MM.1S (cell line): ENCODE results near the gene SPA17.
A peak's percentile ranks its signal among the peaks of the same experiment; 100 is the strongest.

ENCODE experiments used
- DNase-seq: peaks from one replicate; pipeline ENCODE4 v3.0.0-alpha.2; 2015
- H2AFZ ChIP-seq: fragments of 300-600 bp; sonication (generic); 2 replicates; pipeline ENCODE4 v1.6.0; 2016; ENCODE audit warnings: antibody characterized with exemption, low read length
- H3F3A ChIP-seq: fragments of 300-600 bp; sonication (generic); 2 replicates; pipeline ENCODE4 v1.6.1; 2016; ENCODE audit warnings: mild to moderate bottlenecking, antibody characterized with exemption, low read length, moderate library complexity, mixed read lengths; ENCODE audit not compliant: insufficient read depth
- H3K27ac ChIP-seq: fragments of 300-600 bp; sonication (generic); 2 replicates; pipeline ENCODE4 v1.5.1; 2016; ENCODE audit warnings: mild to moderate bottlenecking, low read length
- H3K27me3 ChIP-seq: fragments of 300-600 bp; sonication (generic); replicated peaks from 2 replicates; pipeline ENCODE4 v1.6.0; 2016; ENCODE audit warnings: low read length; ENCODE audit not compliant: insufficient read depth
- H3K36me3 ChIP-seq: fragments of 300-600 bp; sonication (generic); replicated peaks from 2 replicates; pipeline ENCODE4 v1.6.1; 2016; ENCODE audit warnings: mild to moderate bottlenecking, low read length, mixed read lengths; ENCODE audit not compliant: insufficient read depth
- H3K4me1 ChIP-seq: fragments of 300-600 bp; sonication (generic); 2 replicates; pipeline ENCODE4 v1.6.1; 2016; ENCODE audit warnings: low read length, mixed read lengths
- H3K4me2 ChIP-seq: fragments of 300-600 bp; sonication (generic); 2 replicates; pipeline ENCODE4 v1.6.0; 2016; ENCODE audit warnings: low read depth, low read length
- H3K4me3 ChIP-seq: fragments of 300-600 bp; sonication (generic); 2 replicates; pipeline ENCODE4 v1.5.1; 2016; ENCODE audit warnings: low read length, mixed read lengths
- H3K79me2 ChIP-seq: fragments of 300-600 bp; sonication (generic); 2 replicates; pipeline ENCODE4 v1.6.1; 2016; ENCODE audit warnings: mixed run types, low read length, mixed read lengths
- H3K9ac ChIP-seq: fragments of 300-600 bp; sonication (generic); 2 replicates; pipeline ENCODE4 v1.6.1; 2016; ENCODE audit warnings: low read length, mixed read lengths
- H3K9me2 ChIP-seq: fragments of 300-600 bp; sonication (generic); replicated peaks from 2 replicates; pipeline ENCODE4 v1.6.1; 2016; ENCODE audit warnings: mild to moderate bottlenecking, low read length, mixed read lengths; ENCODE audit not compliant: insufficient read depth
- H3K9me3 ChIP-seq: fragments of 300-600 bp; sonication (generic); replicated peaks from 2 replicates; pipeline ENCODE4 v1.6.1; 2016; ENCODE audit warnings: mild to moderate bottlenecking, low read length, mixed read lengths; ENCODE audit not compliant: insufficient read depth
- H4K20me1 ChIP-seq: fragments of 300-600 bp; sonication (generic); 2 replicates; pipeline ENCODE4 v1.6.1; 2016; ENCODE audit warnings: mild to moderate bottlenecking, low read length, moderate library complexity, mixed read lengths; ENCODE audit not compliant: insufficient read depth
- EZH2 ChIP-seq: fragments of 300-600 bp; sonication (generic); optimal IDR thresholded peaks from 2 replicates; pipeline ENCODE3; 2017; ENCODE audit warnings: low read depth, mild to moderate bottlenecking, antibody characterized with exemption, low read length, mixed read lengths
- EZH2phosphoT487 ChIP-seq: fragments of 300-600 bp; sonication (generic); IDR thresholded peaks from 2 replicates; pipeline ENCODE4 v1.6.1; 2018; ENCODE audit warnings: antibody characterized with exemption, low read length
- TF ChIP-seq, protein P1 (sequence below): fragments of 300-600 bp; sonication (generic); IDR thresholded peaks from 2 replicates; pipeline ENCODE4 v1.5.1; 2016; ENCODE audit warnings: antibody characterized with exemption, low read length, mixed read lengths

SPA17 gene

DNA sequence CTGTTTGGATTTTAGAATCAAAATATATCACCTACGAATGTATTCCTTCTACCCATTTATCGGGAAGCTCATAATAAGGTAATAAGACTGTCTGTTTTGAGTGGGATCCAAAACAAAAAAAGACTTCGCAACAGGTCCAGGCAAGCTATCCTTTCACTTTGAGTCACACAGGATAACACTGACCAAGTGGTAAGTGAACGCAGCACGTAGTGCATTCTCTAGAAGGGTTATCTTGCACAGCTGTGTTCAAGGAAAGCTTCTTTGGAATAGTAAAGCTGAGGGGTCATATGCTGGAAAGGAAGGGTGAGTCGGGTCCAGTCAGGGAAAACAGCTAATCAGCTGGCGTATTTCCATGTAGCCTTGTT, 43.7 kb downstream of the SPA17 start:
- TF ChIP-seq, protein P1, sequence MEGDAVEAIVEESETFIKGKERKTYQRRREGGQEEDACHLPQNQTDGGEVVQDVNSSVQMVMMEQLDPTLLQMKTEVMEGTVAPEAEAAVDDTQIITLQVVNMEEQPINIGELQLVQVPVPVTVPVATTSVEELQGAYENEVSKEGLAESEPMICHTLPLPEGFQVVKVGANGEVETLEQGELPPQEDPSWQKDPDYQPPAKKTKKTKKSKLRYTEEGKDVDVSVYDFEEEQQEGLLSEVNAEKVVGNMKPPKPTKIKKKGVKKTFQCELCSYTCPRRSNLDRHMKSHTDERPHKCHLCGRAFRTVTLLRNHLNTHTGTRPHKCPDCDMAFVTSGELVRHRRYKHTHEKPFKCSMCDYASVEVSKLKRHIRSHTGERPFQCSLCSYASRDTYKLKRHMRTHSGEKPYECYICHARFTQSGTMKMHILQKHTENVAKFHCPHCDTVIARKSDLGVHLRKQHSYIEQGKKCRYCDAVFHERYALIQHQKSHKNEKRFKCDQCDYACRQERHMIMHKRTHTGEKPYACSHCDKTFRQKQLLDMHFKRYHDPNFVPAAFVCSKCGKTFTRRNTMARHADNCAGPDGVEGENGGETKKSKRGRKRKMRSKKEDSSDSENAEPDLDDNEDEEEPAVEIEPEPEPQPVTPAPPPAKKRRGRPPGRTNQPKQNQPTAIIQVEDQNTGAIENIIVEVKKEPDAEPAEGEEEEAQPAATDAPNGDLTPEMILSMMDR: no peak
- TF ChIP-seq EZH2 (no peak), EZH2phosphoT487 (no peak)
- H4K20me1 ChIP-seq: no peaks in the 10 kb centered on the region
- no peak for DNase-seq
- H3K4me2 ChIP-seq: peak overlapping the region; percentile 76; the same call in 1 of the 2 replicates
- H3K4me1 ChIP-seq: 0 out of 2 replicates have a peak, but pooled peaks cover 5% of the 10 kb centered on the region
- no peak overlapping the region for H3K4me3 ChIP-seq
- H3F3A ChIP-seq: no peaks in the 10 kb centered on the region
- H3K27me3 ChIP-seq: peaks cover 14% of the 10 kb centered on the region; the same call in 1 of the 2 replicates
- H3K79me2 ChIP-seq: no peaks in the 10 kb centered on the region
- H3K36me3 ChIP-seq: no peaks in the 10 kb centered on the region
- no peaks in the 10 kb centered on the region for H3K9me3 ChIP-seq
- H3K27ac ChIP-seq: no peak overlapping the region
- no peaks in the 10 kb centered on the region for H3K9me2 ChIP-seq
- H2AFZ ChIP-seq: no peak overlapping the region
- no peak overlapping the region for H3K9ac ChIP-seq

DNA sequence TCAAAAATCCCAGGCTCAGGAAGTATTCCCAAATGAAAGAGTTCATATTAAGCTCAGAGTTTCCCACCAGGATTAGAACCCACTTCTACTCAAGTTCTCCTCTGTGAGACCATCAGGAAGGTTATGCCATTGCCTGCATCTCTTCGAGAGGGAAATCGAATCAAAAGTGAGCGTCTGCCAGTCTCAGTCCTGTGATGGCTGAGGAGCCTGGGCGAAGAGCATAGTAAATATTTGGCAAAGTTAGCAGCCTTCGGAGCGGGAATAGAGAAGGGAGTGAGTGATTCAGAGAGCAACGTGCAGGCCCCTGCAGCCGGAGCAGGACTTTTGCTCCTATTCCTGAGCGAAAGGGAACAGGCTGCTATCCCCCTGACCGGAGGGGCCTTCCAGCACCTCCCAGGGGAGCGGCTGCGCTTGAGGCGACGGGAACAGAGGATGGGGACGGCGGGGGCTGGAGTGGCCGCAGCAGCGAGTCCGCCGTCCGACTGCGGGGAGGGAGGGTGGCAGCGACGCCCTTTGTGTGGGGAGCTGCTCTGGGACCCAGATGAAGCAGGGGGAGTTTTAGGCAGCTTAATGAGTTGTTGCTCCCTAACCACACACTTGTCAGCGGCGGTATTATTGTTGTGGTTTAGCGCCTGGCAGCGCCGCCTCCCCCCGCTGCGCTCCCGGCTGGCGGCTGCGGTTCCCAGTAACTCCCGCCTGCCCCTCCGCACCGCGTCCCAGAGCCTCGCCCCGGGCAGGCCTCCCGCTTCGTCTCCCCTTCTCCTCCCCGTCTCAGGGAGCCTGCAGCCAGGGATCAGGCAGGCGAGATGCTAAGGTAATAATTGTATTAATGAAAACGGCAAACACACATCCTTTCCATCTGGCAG, 44.3 kb downstream of the SPA17 start:
- no peaks in the 10 kb centered on the region for H3K9me3 ChIP-seq
- peak overlapping the region; percentile 36; the same call in 1 of the 2 replicates for H2AFZ ChIP-seq
- DNase-seq: peak; percentile 12
- peaks cover 14% of the 10 kb centered on the region; the same call in 1 of the 2 replicates for H3K27me3 ChIP-seq
- peak overlapping the region; percentile 76 for H3K4me2 ChIP-seq
- H3K4me1 ChIP-seq: 0 out of 2 replicates have a peak, but pooled peaks cover 5% of the 10 kb centered on the region
- H3K27ac ChIP-seq: no peak overlapping the region
- H3K9ac ChIP-seq: no peak overlapping the region
- no peaks in the 10 kb centered on the region for H3K36me3 ChIP-seq
- H4K20me1 ChIP-seq: no peaks in the 10 kb centered on the region
- H3K4me3 ChIP-seq: peak overlapping the region; percentile 48
- no peaks in the 10 kb centered on the region for H3K9me2 ChIP-seq
- TF ChIP-seq EZH2 (no peak), EZH2phosphoT487 (no peak)
- TF ChIP-seq, protein P1: no peak
- no peaks in the 10 kb centered on the region for H3F3A ChIP-seq
- no peaks in the 10 kb centered on the region for H3K79me2 ChIP-seq

DNA sequence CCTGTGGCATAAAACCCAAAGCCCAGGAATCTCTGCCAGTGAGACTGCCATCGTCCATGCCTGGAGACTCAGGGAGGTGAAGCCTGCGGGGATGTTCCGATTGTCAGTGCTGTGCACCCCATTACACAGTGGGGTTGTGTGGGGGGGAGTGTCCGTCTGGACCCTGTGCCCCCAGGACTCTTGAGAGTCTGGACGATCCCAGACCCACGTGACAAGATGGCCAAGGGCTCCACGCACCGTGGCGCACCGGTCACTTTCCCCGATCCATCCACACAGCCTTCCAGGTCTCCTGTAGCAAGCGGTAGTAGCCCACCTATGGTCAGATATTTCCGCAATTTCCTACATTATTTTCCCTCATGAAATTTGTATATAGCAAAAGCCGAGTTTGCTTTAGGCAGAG, 45.1 kb downstream of the SPA17 start:
- H3K4me1 ChIP-seq: 0 out of 2 replicates have a peak, but pooled peaks cover 5% of the 10 kb centered on the region
- H3K27me3 ChIP-seq: peaks cover 14% of the 10 kb centered on the region; the same call in 1 of the 2 replicates

More for the DNA sequence above, 45.1 kb downstream of the SPA17 start:
- Histone ChIP-seq H3F3A (no peaks in the 10 kb centered on the region), H3K9ac (no peak overlapping the region), H3K36me3 (no peaks in the 10 kb centered on the region), H2AFZ (no peak overlapping the region), H3K27ac (no peak overlapping the region), H3K9me2 (no peaks in the 10 kb centered on the region), H3K9me3 (no peaks in the 10 kb centered on the region), H3K4me3 (0 out of 2 replicates have a peak overlapping the region, but pooled peaks have one; percentile 48), H4K20me1 (no peaks in the 10 kb centered on the region), H3K4me2 (no peak overlapping the region), H3K79me2 (no peaks in the 10 kb centered on the region)
- no peak for TF ChIP-seq EZH2
- DNase-seq: no peak
